ENCODE results near the gene TTC22. TPM values are rescaled to one million over a fixed set of nuclear protein-coding genes. Genes with fewer than 3 reads are reported as not detected.

TTC22 gene
- polyA plus RNA-seq, 3 donors, result 5.0 to 5.8 (median 5.4) TPM

- no peak for DNase-seq (ENCODE audit: low read depth in 3 of 3, low spot score in 2 of 3)
These were observed 9.2 kb upstream of the TTC22 start for GRCh38 chr1:54810153-54810942.

- DNase-seq (ENCODE audit: low read depth in 3 of 3, low spot score in 2 of 3), result no peak
These were observed 8.5 kb upstream of the TTC22 start for GRCh38 chr1:54809496-54810074.

- no peak for DNase-seq (ENCODE audit: low read depth in 3 of 3, low spot score in 2 of 3)
These were observed 7.5 kb upstream of the TTC22 start for GRCh38 chr1:54808443-54809207.

GRCh38 chr1:54807756-54808155 lies 6.6 kb upstream of the TTC22 start:
- DNase-seq (ENCODE audit: low read depth in 3 of 3, low spot score in 2 of 3), result no peak

- DNase-seq (ENCODE audit: low read depth in 3 of 3, low spot score in 2 of 3), result no peak
These were observed 5.9 kb upstream of the TTC22 start for GRCh38 chr1:54806931-54807611.

- no peak for DNase-seq (ENCODE audit: low read depth in 3 of 3, low spot score in 2 of 3)
These were observed 4.9 kb upstream of the TTC22 start for GRCh38 chr1:54805981-54806381.

GRCh38 chr1:54805466-54805865 lies 4.3 kb upstream of the TTC22 start:
- DNase-seq (ENCODE audit: low read depth in 3 of 3, low spot score in 2 of 3), result no peak

- DNase-seq (ENCODE audit: low read depth in 3 of 3, low spot score in 2 of 3), result no peak
These were observed 3.5 kb upstream of the TTC22 start for GRCh38 chr1:54804471-54805132.

- no peak for DNase-seq (ENCODE audit: low read depth in 3 of 3, low spot score in 2 of 3)
These were observed 2.8 kb upstream of the TTC22 start for GRCh38 chr1:54803761-54804470.

GRCh38 chr1:54800041-54800898 lies 853 bp downstream of the TTC22 start:
- no peak for DNase-seq (ENCODE audit: low read depth in 3 of 3, low spot score in 2 of 3)

- DNase-seq (ENCODE audit: low read depth in 3 of 3, low spot score in 2 of 3), result no peak
These were observed 2.1 kb downstream of the TTC22 start for GRCh38 chr1:54798769-54799641.

- DNase-seq (ENCODE audit: low read depth in 3 of 3, low spot score in 2 of 3), result no peak
These were observed 2.9 kb downstream of the TTC22 start for GRCh38 chr1:54798206-54798605.

GRCh38 chr1:54796902-54797301 lies 4.2 kb downstream of the TTC22 start:
- no peak for DNase-seq (ENCODE audit: low read depth in 3 of 3, low spot score in 2 of 3)

- DNase-seq (ENCODE audit: low read depth in 3 of 3, low spot score in 2 of 3), result no peak
These were observed 5.2 kb downstream of the TTC22 start for GRCh38 chr1:54795841-54796468.

GRCh38 chr1:54795356-54795665 lies 5.8 kb downstream of the TTC22 start:
- DNase-seq (ENCODE audit: low read depth in 3 of 3, low spot score in 2 of 3), result no peak

- no peak for DNase-seq (ENCODE audit: low read depth in 3 of 3, low spot score in 2 of 3)
These were observed 6.4 kb downstream of the TTC22 start for GRCh38 chr1:54794451-54795355.
